Spinal cord (tissue), 10 donors: ENCODE measurements around the gene NNMT. TPM values are rescaled to one million over a fixed set of nuclear protein-coding genes. Genes with fewer than 3 reads are reported as not detected.

Experiments used
- DNase-seq, 6 donors: peaks; one replicate each; pipeline versions ENCODE4 v3.0.0 to v3.0.0-alpha.2; 2013 to 2015; ENCODE audit warnings: low spot score in 6 of 6, low read depth in 4 of 6
- H3K27ac ChIP-seq: one replicate; pipeline ENCODE4 v1.5.1; 2013; ENCODE audit warnings: low read depth, low read length, control low read depth
- H3K27me3 ChIP-seq: one replicate; pipeline ENCODE4 v1.6.1; 2013; ENCODE audit warnings: low read length; ENCODE audit not compliant: control insufficient read depth, insufficient read depth
- H3K36me3 ChIP-seq: one replicate; pipeline ENCODE4 v1.6.1; 2013; ENCODE audit warnings: low read length; ENCODE audit not compliant: control insufficient read depth, insufficient read depth
- H3K4me1 ChIP-seq: one replicate; pipeline ENCODE4 v1.6.1; 2013; ENCODE audit warnings: low read length; ENCODE audit not compliant: control insufficient read depth, insufficient read depth
- H3K4me3 ChIP-seq: one replicate; pipeline ENCODE4 v1.5.1; 2013; ENCODE audit warnings: low read depth, low read length, control low read depth
- H3K9me3 ChIP-seq: one replicate; pipeline ENCODE4 v1.6.1; 2013; ENCODE audit warnings: low read length; ENCODE audit not compliant: control insufficient read depth, insufficient read depth
- WGBS: methylation state at CpG from one replicate; pipeline ENCODE4 v1.1.5; 2013; ENCODE audit warnings: missing lambda C conversion rate; ENCODE audit not compliant: insufficient coverage; 5-methylcytosine and 5-hydroxymethylcytosine counted together
- polyA plus RNA-seq, 2 donors: library from polyadenylated mRNA; unstranded; fragments of 120-200 nt; gene quantifications; one replicate each; pipeline ENCODE4 v1.2.1, GENCODE V29; 2013; ENCODE audit not compliant: insufficient read length in 2 of 2
- total RNA-seq, 2 donors: library from RNA; depleted of rRNA in 1 of 2; stranded (reverse); fragments of 120-200 nt in 1 of 2; fragments of >200 nt in 1 of 2; gene quantifications; one replicate each; pipeline versions ENCODE4 v1.2.3 to v1.2.4, GENCODE V29; 2013 to 2014
- donor health status: healthy.

The NNMT gene
- total and polyA plus RNA-seq, 4 donors, result 0.47 to 3.4 (median 1.7) TPM

- H3K9me3 ChIP-seq, result no peaks in the 10 kb centered on the region
- no peak overlapping the region for H3K27ac ChIP-seq
Measured at GRCh38 chr11:114281388-114281956, 14.7 kb upstream of the NNMT start.

GRCh38 chr11:114282488-114282887, 13.7 kb upstream of the NNMT start:
- Histone ChIP-seq H3K27ac (no peak overlapping the region), H3K36me3 (no peaks in the 10 kb centered on the region), H3K27me3 (no peaks in the 10 kb centered on the region), H3K4me1 (peaks cover 10% of the 10 kb centered on the region), H3K9me3 (no peaks in the 10 kb centered on the region), H3K4me3 (no peak overlapping the region)
- WGBS, result no CpG with 5 or more reads among the region's 3 CpGs
- no peak for DNase-seq

More at GRCh38 chr11:114281388-114281956, 14.7 kb upstream of the NNMT start:
- peaks cover 10% of the 10 kb centered on the region for H3K4me1 ChIP-seq
- H3K27me3 ChIP-seq, result no peaks in the 10 kb centered on the region
- no CpG with 5 or more reads among the region's 1 CpG for WGBS
- no peak for DNase-seq
- H3K36me3 ChIP-seq, result no peaks in the 10 kb centered on the region
- H3K4me3 ChIP-seq, result no peak overlapping the region

DNA sequence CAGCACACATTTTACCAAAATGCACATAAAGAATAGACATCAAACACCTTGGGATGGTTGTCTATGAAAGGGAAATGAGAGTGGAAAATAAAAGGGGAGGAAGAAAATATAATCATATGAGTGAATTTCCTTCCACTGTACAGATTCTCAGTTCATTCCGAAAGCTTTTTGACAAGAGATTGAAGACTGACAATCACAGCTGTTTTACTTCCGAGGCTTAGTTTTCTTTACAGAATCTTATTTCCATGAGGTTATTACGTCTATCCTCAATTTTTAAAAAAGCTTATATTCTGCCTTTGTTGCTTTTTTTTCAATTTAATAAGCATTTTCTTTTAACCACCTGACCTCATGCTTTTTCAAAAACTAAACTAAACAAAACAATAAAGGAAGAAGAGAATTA, 12.8 kb upstream of the NNMT start:
- Histone ChIP-seq H3K4me3 (no peak overlapping the region), H3K36me3 (no peaks in the 10 kb centered on the region), H3K4me1 (peaks cover 10% of the 10 kb centered on the region), H3K27me3 (no peaks in the 10 kb centered on the region), H3K27ac (no peak overlapping the region), H3K9me3 (no peaks in the 10 kb centered on the region)
- DNase-seq, result no peak
- 100% methylated on average over 2 of the region's 3 CpGs for WGBS

DNA sequence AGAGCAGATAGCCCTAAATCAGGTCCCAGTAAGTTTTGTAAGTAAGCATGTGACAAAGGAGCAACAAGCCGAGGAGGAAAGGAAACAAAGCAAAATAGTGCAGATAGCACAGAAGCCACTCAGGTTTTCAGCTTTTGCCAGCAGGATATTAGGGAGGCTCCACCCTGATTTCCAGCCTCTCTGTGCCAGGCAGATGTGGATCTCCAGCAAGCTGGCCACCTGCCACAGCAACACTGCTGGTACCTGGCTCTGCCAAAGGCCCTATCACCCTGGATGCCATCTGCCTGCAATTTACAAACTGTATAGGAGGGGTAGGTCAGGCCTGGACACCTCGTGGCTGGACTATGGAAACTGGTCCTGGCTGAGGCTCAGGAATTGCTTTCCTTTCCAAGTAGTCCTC, 12.2 kb upstream of the NNMT start:
- 47% methylated on average over 1 of the region's 2 CpGs for WGBS

GRCh38 chr11:114284914-114285313, 11.3 kb upstream of the NNMT start:
- 97% methylated on average over 6 of the region's 7 CpGs for WGBS
- Histone ChIP-seq H3K27ac (no peak overlapping the region), H3K4me1 (peaks cover 10% of the 10 kb centered on the region), H3K36me3 (no peaks in the 10 kb centered on the region), H3K4me3 (no peak overlapping the region), H3K27me3 (no peaks in the 10 kb centered on the region), H3K9me3 (no peaks in the 10 kb centered on the region)
- DNase-seq, result no peak

More for the DNA sequence above, 12.2 kb upstream of the NNMT start:
- Histone ChIP-seq H3K27ac (no peak overlapping the region), H3K9me3 (no peaks in the 10 kb centered on the region), H3K4me1 (peaks cover 10% of the 10 kb centered on the region), H3K27me3 (no peaks in the 10 kb centered on the region), H3K4me3 (no peak overlapping the region), H3K36me3 (no peaks in the 10 kb centered on the region)
- peak in 1 of 6 donors; percentile 21 for DNase-seq

GRCh38 chr11:114285599-114285998, 10.6 kb upstream of the NNMT start:
- no peaks in the 10 kb centered on the region for H3K9me3 ChIP-seq
- no peaks in the 10 kb centered on the region for H3K27me3 ChIP-seq
- no peaks in the 10 kb centered on the region for H3K36me3 ChIP-seq
- no peak overlapping the region for H3K27ac ChIP-seq
- H3K4me3 ChIP-seq, result no peak overlapping the region
- WGBS, result 100% methylated on average over 1 of the region's 3 CpGs
- DNase-seq, result no peak
- H3K4me1 ChIP-seq, result peaks cover 6% of the 10 kb centered on the region

DNA sequence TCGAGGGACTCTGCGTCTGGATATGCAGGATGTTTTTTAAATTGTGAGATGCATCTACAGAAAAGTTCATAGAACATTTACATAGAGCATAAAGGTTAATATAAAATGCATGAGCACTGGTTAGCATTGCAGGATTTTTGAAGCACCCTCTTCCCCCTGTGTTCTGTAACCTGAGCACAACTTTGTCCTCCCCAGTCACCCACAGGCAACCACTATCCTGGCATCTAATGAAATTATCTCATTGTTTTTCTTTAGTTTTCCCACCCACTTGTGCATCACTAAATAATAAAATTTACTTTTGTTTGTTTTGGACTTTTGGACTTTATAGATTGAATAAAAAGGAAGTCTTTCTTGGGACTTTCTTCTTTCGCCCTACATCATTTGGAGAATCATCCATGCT, 10.0 kb upstream of the NNMT start:
- WGBS, result no CpG with 5 or more reads among the region's 3 CpGs
- Histone ChIP-seq H3K27ac (no peak overlapping the region), H3K9me3 (no peaks in the 10 kb centered on the region), H3K4me1 (no peaks in the 10 kb centered on the region), H3K4me3 (no peak overlapping the region), H3K27me3 (no peaks in the 10 kb centered on the region), H3K36me3 (no peaks in the 10 kb centered on the region)
- DNase-seq, result no peak

DNA sequence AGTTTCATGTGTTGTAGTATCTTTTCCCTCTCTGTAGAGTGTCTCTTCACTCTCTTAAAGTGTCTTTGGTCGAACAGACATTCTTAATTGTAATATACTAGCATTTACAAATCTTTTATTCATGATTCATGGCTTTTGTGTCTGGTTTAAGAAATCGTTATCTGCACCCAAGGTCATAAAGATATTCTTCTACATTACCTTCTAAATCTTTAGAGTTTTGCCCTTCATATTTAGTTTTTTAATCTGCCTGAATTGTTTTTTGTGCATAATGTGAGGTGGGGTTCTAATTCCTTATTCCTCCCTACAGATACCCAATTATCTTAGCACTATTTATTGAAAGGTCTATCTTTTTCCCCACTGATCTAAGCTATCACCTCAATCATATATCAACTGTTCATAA, 9.0 kb upstream of the NNMT start:
- WGBS, result no CpG with 5 or more reads among the region's 2 CpGs
- no peaks in the 10 kb centered on the region for H3K9me3 ChIP-seq
- H3K4me1 ChIP-seq, result no peaks in the 10 kb centered on the region
- H3K27me3 ChIP-seq, result no peaks in the 10 kb centered on the region
- no peak overlapping the region for H3K27ac ChIP-seq
- H3K4me3 ChIP-seq, result no peak overlapping the region
- DNase-seq, result no peak
- no peaks in the 10 kb centered on the region for H3K36me3 ChIP-seq

- no peak for DNase-seq
- no peaks in the 10 kb centered on the region for H3K4me1 ChIP-seq
- no peaks in the 10 kb centered on the region for H3K27me3 ChIP-seq
- no CpG with 5 or more reads among the region's 2 CpGs for WGBS
- no peaks in the 10 kb centered on the region for H3K9me3 ChIP-seq
- H3K36me3 ChIP-seq, result no peaks in the 10 kb centered on the region
- H3K27ac ChIP-seq, result no peak overlapping the region
- no peak overlapping the region for H3K4me3 ChIP-seq
Measured at GRCh38 chr11:114288136-114288535, 8.1 kb upstream of the NNMT start.

- no peak overlapping the region for H3K27ac ChIP-seq
- no peak overlapping the region for H3K4me3 ChIP-seq
- H3K9me3 ChIP-seq, result no peaks in the 10 kb centered on the region
- H3K4me1 ChIP-seq, result no peaks in the 10 kb centered on the region
- H3K36me3 ChIP-seq, result no peaks in the 10 kb centered on the region
- no peaks in the 10 kb centered on the region for H3K27me3 ChIP-seq
- 64% methylated on average over 1 of the region's 5 CpGs for WGBS
- no peak for DNase-seq
Measured at GRCh38 chr11:114289779-114290178, 6.4 kb upstream of the NNMT start.
